Choroid plexus epithelial cell (primary cell): ENCODE data around the gene SMCHD1.

Source experiments
- DNase-seq: peaks from one replicate; pipeline ENCODE4 v3.0.0-alpha.2; 2010; ENCODE audit warnings: low read depth
- H3K4me3 ChIP-seq: 2 replicates; pipeline ENCODE4 v1.5.1; 2011; ENCODE audit warnings: low read depth, mild to moderate bottlenecking, control low read depth, low read length, moderate library complexity
- TF ChIP-seq, protein P1 (sequence below): conservative IDR thresholded peaks from 2 replicates; pipeline ENCODE4 v1.5.1; 2011; ENCODE audit warnings: low read depth, mild to moderate bottlenecking, control low read depth, inconsistent platforms, low read length, moderate library complexity

Gene SMCHD1

GRCh38 chr18:2697184-2697583 lies 41.7 kb downstream of the SMCHD1 start:
- no peak for DNase-seq
- TF ChIP-seq, protein P1, sequence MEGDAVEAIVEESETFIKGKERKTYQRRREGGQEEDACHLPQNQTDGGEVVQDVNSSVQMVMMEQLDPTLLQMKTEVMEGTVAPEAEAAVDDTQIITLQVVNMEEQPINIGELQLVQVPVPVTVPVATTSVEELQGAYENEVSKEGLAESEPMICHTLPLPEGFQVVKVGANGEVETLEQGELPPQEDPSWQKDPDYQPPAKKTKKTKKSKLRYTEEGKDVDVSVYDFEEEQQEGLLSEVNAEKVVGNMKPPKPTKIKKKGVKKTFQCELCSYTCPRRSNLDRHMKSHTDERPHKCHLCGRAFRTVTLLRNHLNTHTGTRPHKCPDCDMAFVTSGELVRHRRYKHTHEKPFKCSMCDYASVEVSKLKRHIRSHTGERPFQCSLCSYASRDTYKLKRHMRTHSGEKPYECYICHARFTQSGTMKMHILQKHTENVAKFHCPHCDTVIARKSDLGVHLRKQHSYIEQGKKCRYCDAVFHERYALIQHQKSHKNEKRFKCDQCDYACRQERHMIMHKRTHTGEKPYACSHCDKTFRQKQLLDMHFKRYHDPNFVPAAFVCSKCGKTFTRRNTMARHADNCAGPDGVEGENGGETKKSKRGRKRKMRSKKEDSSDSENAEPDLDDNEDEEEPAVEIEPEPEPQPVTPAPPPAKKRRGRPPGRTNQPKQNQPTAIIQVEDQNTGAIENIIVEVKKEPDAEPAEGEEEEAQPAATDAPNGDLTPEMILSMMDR = no peak
- H3K4me3 ChIP-seq = no peak overlapping the region

- no peak for DNase-seq
- TF ChIP-seq, protein P1 = no peak
- no peak overlapping the region for H3K4me3 ChIP-seq
These were observed 43.5 kb downstream of the SMCHD1 start for GRCh38 chr18:2699001-2699400.

DNA sequence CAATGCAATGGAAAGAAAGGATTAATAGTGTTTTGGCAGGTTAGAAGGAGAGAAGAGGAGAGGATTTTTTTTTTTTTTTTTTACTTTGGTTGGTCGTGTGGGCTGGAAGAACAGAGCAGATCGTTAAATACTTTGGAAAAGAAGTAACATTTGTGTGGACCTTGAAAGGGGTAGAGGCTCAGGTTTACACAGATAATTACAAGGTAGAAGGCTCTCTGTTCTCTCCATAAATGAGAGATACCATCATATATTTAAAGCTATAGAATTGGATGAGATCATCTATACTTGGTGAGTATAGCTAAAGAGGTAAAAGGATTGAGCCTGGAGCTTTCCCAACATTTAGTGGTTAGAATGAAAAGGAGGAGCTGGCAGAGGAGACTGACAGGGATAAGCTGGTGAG lies 49.0 kb downstream of the SMCHD1 start:
- no peak for DNase-seq
- TF ChIP-seq, protein P1 = no peak
- H3K4me3 ChIP-seq = no peak overlapping the region

- peak; percentile 6 for DNase-seq
- no peak overlapping the region for H3K4me3 ChIP-seq
- TF ChIP-seq, protein P1 = no peak
These were observed 51.4 kb downstream of the SMCHD1 start for GRCh38 chr18:2706903-2707302.

GRCh38 chr18:2707551-2708168 lies 52.1 kb downstream of the SMCHD1 start:
- DNase-seq = peak; percentile 40
- no peak overlapping the region for H3K4me3 ChIP-seq
- TF ChIP-seq, protein P1 = no peak

- peak; percentile 44 for DNase-seq
- no peak overlapping the region for H3K4me3 ChIP-seq
- TF ChIP-seq, protein P1 = no peak
These were observed 53.8 kb downstream of the SMCHD1 start for GRCh38 chr18:2709316-2709715.

GRCh38 chr18:2714140-2714539 lies 58.6 kb downstream of the SMCHD1 start:
- TF ChIP-seq, protein P1 = no peak
- no peak for DNase-seq
- H3K4me3 ChIP-seq = no peak overlapping the region
